WTC11 (cell line): ENCODE measurements around the gene CBX2. TPM values are rescaled to one million over a fixed set of nuclear protein-coding genes. Genes with fewer than 3 reads are reported as not detected.
A peak's percentile ranks its signal among the peaks of the same experiment; 100 is the strongest.

Experiments used
- ATAC-seq: fragments of 200-7000 bp; cut with Tn5 transposase; 2 replicates; pipeline ENCODE4 v1.10.0; 2021; ENCODE audit warnings: mild to moderate bottlenecking, moderate library complexity
- CTCF ChIA-PET: fragments of 300-600 bp; sonication (Branson Sonifier 250); formaldehyde crosslinking; loops from one replicate; lab custom pipeline; 2021; ENCODE audit warnings: antibody characterized with exemption; lab: Charles Lee
- POLR2A ChIA-PET: fragments of 350-600 bp; sonication (Branson Sonifier 250); formaldehyde crosslinking; loops from one replicate; lab custom pipeline; 2021; ENCODE audit warnings: antibody characterized with exemption; lab: Charles Lee
- DNase-seq: peaks from one replicate; pipeline ENCODE4 v3.0.0; 2021; ENCODE audit warnings: low spot score
- H3K27ac Mint-ChIP-seq: 2 replicates; pipeline ENCODE4 v1.8.0; 2021; ENCODE audit warnings: mixed read lengths
- H3K27me3 Mint-ChIP-seq: 2 replicates; pipeline ENCODE4 v1.8.0; 2021; ENCODE audit warnings: low read depth, mild to moderate bottlenecking, moderate library complexity, mixed read lengths
- H3K36me3 Mint-ChIP-seq: 2 replicates; pipeline ENCODE4 v1.8.0; 2021; ENCODE audit warnings: mixed read lengths
- H3K4me1 Mint-ChIP-seq: 2 replicates; pipeline ENCODE4 v1.8.0; 2022; ENCODE audit warnings: mixed read lengths
- H3K4me3 Mint-ChIP-seq: 2 replicates; pipeline ENCODE4 v1.8.0; 2021; ENCODE audit warnings: mild to moderate bottlenecking, moderate library complexity, mixed read lengths
- H3K9me3 Mint-ChIP-seq: 2 replicates; pipeline ENCODE4 v1.8.0; 2021; ENCODE audit warnings: mixed read lengths
- FOXP1 ChIP-seq: sonication (generic); formaldehyde crosslinking; IDR thresholded peaks from 2 replicates; pipeline ENCODE4 v1.8.0; 2022; ENCODE audit warnings: missing genetic modification reagents, mild to moderate bottlenecking, moderate library complexity, borderline replicate concordance
- MYBL2 ChIP-seq: sonication (generic); formaldehyde crosslinking; IDR thresholded peaks from 2 replicates; pipeline ENCODE4 v1.8.1; 2023; ENCODE audit warnings: mild to moderate bottlenecking, moderate library complexity, missing genetic modification reagents
- NR1H2 ChIP-seq: sonication (generic); formaldehyde crosslinking; IDR thresholded peaks from 2 replicates; pipeline ENCODE4 v1.9.0; 2021; ENCODE audit warnings: mild to moderate bottlenecking, moderate library complexity, missing genetic modification reagents
- ZNF219 ChIP-seq: sonication (generic); formaldehyde crosslinking; IDR thresholded peaks from 2 replicates; pipeline ENCODE4 v1.8.0; 2023; ENCODE audit warnings: missing genetic modification reagents, mild to moderate bottlenecking, borderline replicate concordance
- total RNA-seq: library from RNA; stranded (reverse); gene quantifications from 3 replicates; pipeline ENCODE4 v1.2.3, GENCODE V29; 2021
- TF ChIP-seq, protein P1 (sequence below): sonication (generic); formaldehyde crosslinking; IDR thresholded peaks from 2 replicates; pipeline ENCODE4 v1.8.1; 2023; ENCODE audit warnings: mild to moderate bottlenecking, missing genetic modification reagents
- TF ChIP-seq, protein P2 (sequence below): sonication (generic); formaldehyde crosslinking; IDR thresholded peaks from 2 replicates; pipeline ENCODE4 v1.8.1; 2023; ENCODE audit warnings: mild to moderate bottlenecking, missing genetic modification reagents
- TF ChIP-seq, protein P3 (sequence below): sonication (generic); formaldehyde crosslinking; IDR thresholded peaks from 2 replicates; pipeline ENCODE4 v1.8.1; 2023; ENCODE audit warnings: mild to moderate bottlenecking, moderate library complexity, missing genetic modification reagents
- TF ChIP-seq, protein P4 (sequence below): fragments of 250-450 bp; sonication (Bioruptor Pico); IDR thresholded peaks from 2 replicates; pipeline ENCODE4 v1.9.0; 2021; ENCODE audit warnings: mild to moderate bottlenecking

The CBX2 gene
- total RNA-seq, 1 experiment from 2014 or later = 85.5 TPM

GRCh38 chr17:79789943-79790804 lies 12.2 kb downstream of the CBX2 start (continued):
- TF ChIP-seq, protein P1, sequence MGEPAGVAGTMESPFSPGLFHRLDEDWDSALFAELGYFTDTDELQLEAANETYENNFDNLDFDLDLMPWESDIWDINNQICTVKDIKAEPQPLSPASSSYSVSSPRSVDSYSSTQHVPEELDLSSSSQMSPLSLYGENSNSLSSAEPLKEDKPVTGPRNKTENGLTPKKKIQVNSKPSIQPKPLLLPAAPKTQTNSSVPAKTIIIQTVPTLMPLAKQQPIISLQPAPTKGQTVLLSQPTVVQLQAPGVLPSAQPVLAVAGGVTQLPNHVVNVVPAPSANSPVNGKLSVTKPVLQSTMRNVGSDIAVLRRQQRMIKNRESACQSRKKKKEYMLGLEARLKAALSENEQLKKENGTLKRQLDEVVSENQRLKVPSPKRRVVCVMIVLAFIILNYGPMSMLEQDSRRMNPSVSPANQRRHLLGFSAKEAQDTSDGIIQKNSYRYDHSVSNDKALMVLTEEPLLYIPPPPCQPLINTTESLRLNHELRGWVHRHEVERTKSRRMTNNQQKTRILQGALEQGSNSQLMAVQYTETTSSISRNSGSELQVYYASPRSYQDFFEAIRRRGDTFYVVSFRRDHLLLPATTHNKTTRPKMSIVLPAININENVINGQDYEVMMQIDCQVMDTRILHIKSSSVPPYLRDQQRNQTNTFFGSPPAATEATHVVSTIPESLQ (CRISPR knock-in tag) = no peak
- 0 out of 2 replicates have a peak, but pooled peaks have one; percentile 24 for TF ChIP-seq MYBL2 (CRISPR knock-in tag)
- TF ChIP-seq, protein P2, sequence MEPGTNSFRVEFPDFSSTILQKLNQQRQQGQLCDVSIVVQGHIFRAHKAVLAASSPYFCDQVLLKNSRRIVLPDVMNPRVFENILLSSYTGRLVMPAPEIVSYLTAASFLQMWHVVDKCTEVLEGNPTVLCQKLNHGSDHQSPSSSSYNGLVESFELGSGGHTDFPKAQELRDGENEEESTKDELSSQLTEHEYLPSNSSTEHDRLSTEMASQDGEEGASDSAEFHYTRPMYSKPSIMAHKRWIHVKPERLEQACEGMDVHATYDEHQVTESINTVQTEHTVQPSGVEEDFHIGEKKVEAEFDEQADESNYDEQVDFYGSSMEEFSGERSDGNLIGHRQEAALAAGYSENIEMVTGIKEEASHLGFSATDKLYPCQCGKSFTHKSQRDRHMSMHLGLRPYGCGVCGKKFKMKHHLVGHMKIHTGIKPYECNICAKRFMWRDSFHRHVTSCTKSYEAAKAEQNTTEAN (CRISPR knock-in tag) = 0 out of 2 replicates have a peak, but pooled peaks have one; percentile 35
- TF ChIP-seq, protein P3, sequence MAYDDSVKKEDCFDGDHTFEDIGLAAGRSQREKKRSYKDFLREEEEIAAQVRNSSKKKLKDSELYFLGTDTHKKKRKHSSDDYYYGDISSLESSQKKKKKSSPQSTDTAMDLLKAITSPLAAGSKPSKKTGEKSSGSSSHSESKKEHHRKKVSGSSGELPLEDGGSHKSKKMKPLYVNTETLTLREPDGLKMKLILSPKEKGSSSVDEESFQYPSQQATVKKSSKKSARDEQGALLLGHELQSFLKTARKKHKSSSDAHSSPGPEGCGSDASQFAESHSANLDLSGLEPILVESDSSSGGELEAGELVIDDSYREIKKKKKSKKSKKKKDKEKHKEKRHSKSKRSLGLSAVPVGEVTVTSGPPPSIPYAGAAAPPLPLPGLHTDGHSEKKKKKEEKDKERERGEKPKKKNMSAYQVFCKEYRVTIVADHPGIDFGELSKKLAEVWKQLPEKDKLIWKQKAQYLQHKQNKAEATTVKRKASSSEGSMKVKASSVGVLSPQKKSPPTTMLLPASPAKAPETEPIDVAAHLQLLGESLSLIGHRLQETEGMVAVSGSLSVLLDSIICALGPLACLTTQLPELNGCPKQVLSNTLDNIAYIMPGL (CRISPR knock-in tag) = peak; percentile 10; the same call in 1 of the 2 replicates
- no peak for TF ChIP-seq ZNF219
- peak; percentile 80; the same call in 1 of the 2 replicates for TF ChIP-seq FOXP1 (CRISPR knock-in tag)

GRCh38 chr17:79790805-79791734 lies 13.1 kb downstream of the CBX2 start:
- DNase-seq = peak; percentile 41
- H3K4me1 Mint-ChIP-seq = peaks cover 51% of the 10 kb centered on the region
- CTCF ChIA-PET = interaction anchor here (0.6 to 3.4 kb wide), 14 partner anchors 12 to 203 kb away, joined by 3 to 165 read pairs (median 6); partner anchors contain the start of genes CBX2 and CBX4

GRCh38 chr17:79791735-79792161 lies 13.8 kb downstream of the CBX2 start:
- H3K27ac Mint-ChIP-seq = no peak overlapping the region
- peaks cover 97% of the 10 kb centered on the region for H3K27me3 Mint-ChIP-seq
- POLR2A ChIA-PET = no interaction called here
- TF ChIP-seq, protein P4, sequence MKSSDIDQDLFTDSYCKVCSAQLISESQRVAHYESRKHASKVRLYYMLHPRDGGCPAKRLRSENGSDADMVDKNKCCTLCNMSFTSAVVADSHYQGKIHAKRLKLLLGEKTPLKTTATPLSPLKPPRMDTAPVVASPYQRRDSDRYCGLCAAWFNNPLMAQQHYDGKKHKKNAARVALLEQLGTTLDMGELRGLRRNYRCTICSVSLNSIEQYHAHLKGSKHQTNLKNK = no peak
- no peaks in the 10 kb centered on the region for H3K36me3 Mint-ChIP-seq
- ATAC-seq (no peak), DNase-seq (no peak)
- peaks cover 48% of the 10 kb centered on the region for H3K4me1 Mint-ChIP-seq
- CTCF ChIA-PET = interaction anchor here (0.7 to 3.4 kb wide), 6 partner anchors 44 to 202 kb away, joined by 3 to 65 read pairs (median 6); partner anchors contain the start of gene CBX4
- no peaks in the 10 kb centered on the region for H3K9me3 Mint-ChIP-seq
- H3K4me3 Mint-ChIP-seq = no peak overlapping the region

More at GRCh38 chr17:79790805-79791734, 13.1 kb downstream of the CBX2 start:
- no peaks in the 10 kb centered on the region for H3K36me3 Mint-ChIP-seq
- no peak overlapping the region for H3K4me3 Mint-ChIP-seq
- ATAC-seq = no peak
- POLR2A ChIA-PET = no interaction called here
- H3K27ac Mint-ChIP-seq = no peak overlapping the region
- peaks cover 96% of the 10 kb centered on the region for H3K27me3 Mint-ChIP-seq
- no peak for TF ChIP-seq NR1H2
- TF ChIP-seq, protein P3 (CRISPR knock-in tag) = 0 out of 2 replicates have a peak, but pooled peaks have one; percentile 22
- H3K9me3 Mint-ChIP-seq = no peaks in the 10 kb centered on the region
